GM08714 (cell line): ENCODE data around the gene HBD.

Source experiments
- H3K4me3 ChIP-seq: fragments of 200-500 bp; sonication (Bioruptor generic); 2 replicates; pipeline ENCODE4 v1.5.1; 2014; ENCODE audit warnings: mild to moderate bottlenecking, low read length, inconsistent platforms
- ZNF274 ChIP-seq: IDR thresholded peaks from 2 replicates; pipeline ENCODE4 v1.6.1; 2012; ENCODE audit warnings: mild to moderate bottlenecking, low read depth, low read length

Gene HBD

GRCh38 chr11:5231111-5231510 is 3.2 kb downstream of the HBD start:
- TF ChIP-seq ZNF274, result no peak
- no peak overlapping the region for H3K4me3 ChIP-seq

- TF ChIP-seq ZNF274, result no peak
- H3K4me3 ChIP-seq, result no peak overlapping the region
These were observed 4.0 kb downstream of the HBD start for GRCh38 chr11:5230266-5230665.

GRCh38 chr11:5229796-5230195 is 4.5 kb downstream of the HBD start:
- H3K4me3 ChIP-seq, result no peak overlapping the region
- TF ChIP-seq ZNF274, result no peak

- no peak for TF ChIP-seq ZNF274
- H3K4me3 ChIP-seq, result no peak overlapping the region
These were observed 4.9 kb downstream of the HBD start for GRCh38 chr11:5229356-5229755.

GRCh38 chr11:5228124-5228523 is 6.2 kb downstream of the HBD start:
- no peak overlapping the region for H3K4me3 ChIP-seq
- TF ChIP-seq ZNF274, result no peak

GRCh38 chr11:5227681-5228080 is 6.6 kb downstream of the HBD start:
- H3K4me3 ChIP-seq, result no peak overlapping the region
- TF ChIP-seq ZNF274, result no peak

- TF ChIP-seq ZNF274, result no peak
- H3K4me3 ChIP-seq, result no peak within 1 kb of the TSS
These were observed 7.5 kb downstream of the HBD start, which contains the start of gene HBB for GRCh38 chr11:5226732-5227310. Gene HBB (minus strand): TSS chr11:5227071. CDS start chr11:5227021, 50 bp downstream.

GRCh38 chr11:5225480-5225871 is 8.8 kb downstream of the HBD start:
- H3K4me3 ChIP-seq, result no peak overlapping the region
- no peak for TF ChIP-seq ZNF274

- TF ChIP-seq ZNF274, result no peak
These were observed 9.5 kb downstream of the HBD start for GRCh38 chr11:5224538-5225479.

GRCh38 chr11:5223686-5224085 is 10.6 kb downstream of the HBD start:
- no peak for TF ChIP-seq ZNF274
- no peak overlapping the region for H3K4me3 ChIP-seq

More at GRCh38 chr11:5224538-5225479, 9.5 kb downstream of the HBD start:
- H3K4me3 ChIP-seq, result no peak overlapping the region

- no peak for TF ChIP-seq ZNF274
- no peak overlapping the region for H3K4me3 ChIP-seq
These were observed 11.1 kb downstream of the HBD start for GRCh38 chr11:5223146-5223545.

- no peak overlapping the region for H3K4me3 ChIP-seq
- TF ChIP-seq ZNF274, result no peak
These were observed 23.9 kb downstream of the HBD start for GRCh38 chr11:5210376-5210885.

- no peak for TF ChIP-seq ZNF274
- H3K4me3 ChIP-seq, result no peak overlapping the region
These were observed 29.5 kb downstream of the HBD start for GRCh38 chr11:5204787-5205186.

GRCh38 chr11:5203366-5203765 is 30.9 kb downstream of the HBD start:
- H3K4me3 ChIP-seq, result no peak overlapping the region
- TF ChIP-seq ZNF274, result no peak

- no peak for TF ChIP-seq ZNF274
- no peak within 1 kb of the TSS for H3K4me3 ChIP-seq
These were observed 33.7 kb downstream of the HBD start, which contains the start of gene OR51V1 for GRCh38 chr11:5200582-5200981. Gene OR51V1 (minus strand): TSS chr11:5200682. CDS start chr11:5200682, 0 bp downstream.
